Astrocyte (in vitro differentiated cells and primary cell): ENCODE measurements around the gene PCDHB3.

ENCODE experiments used
- EZH2 ChIP-seq: IDR thresholded peaks from 2 replicates; pipeline ENCODE4 v1.6.1; 2012; ENCODE audit warnings: mild to moderate bottlenecking, low read length, inconsistent platforms; ENCODE audit not compliant: insufficient read depth
- TF ChIP-seq, protein P1 (sequence below): IDR thresholded peaks from 2 replicates; pipeline ENCODE4 v1.5.1; 2011; ENCODE audit warnings: low read depth, mild to moderate bottlenecking, inconsistent platforms, low read length, moderate library complexity; ENCODE audit not compliant: insufficient read depth

- TF ChIP-seq, protein P1, sequence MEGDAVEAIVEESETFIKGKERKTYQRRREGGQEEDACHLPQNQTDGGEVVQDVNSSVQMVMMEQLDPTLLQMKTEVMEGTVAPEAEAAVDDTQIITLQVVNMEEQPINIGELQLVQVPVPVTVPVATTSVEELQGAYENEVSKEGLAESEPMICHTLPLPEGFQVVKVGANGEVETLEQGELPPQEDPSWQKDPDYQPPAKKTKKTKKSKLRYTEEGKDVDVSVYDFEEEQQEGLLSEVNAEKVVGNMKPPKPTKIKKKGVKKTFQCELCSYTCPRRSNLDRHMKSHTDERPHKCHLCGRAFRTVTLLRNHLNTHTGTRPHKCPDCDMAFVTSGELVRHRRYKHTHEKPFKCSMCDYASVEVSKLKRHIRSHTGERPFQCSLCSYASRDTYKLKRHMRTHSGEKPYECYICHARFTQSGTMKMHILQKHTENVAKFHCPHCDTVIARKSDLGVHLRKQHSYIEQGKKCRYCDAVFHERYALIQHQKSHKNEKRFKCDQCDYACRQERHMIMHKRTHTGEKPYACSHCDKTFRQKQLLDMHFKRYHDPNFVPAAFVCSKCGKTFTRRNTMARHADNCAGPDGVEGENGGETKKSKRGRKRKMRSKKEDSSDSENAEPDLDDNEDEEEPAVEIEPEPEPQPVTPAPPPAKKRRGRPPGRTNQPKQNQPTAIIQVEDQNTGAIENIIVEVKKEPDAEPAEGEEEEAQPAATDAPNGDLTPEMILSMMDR: no peak
- TF ChIP-seq EZH2: no peak
These were observed 50.7 kb downstream of the PCDHB3 start for GRCh38 chr5:141150993-141151325.
